Measurements from ENCODE around the gene AOAH. TPM values are rescaled to one million over a fixed set of nuclear protein-coding genes. Genes with fewer than 3 reads are reported as not detected.

Gene AOAH
- total RNA-seq, 1 donor from 2014 or later, result not detected

DNA sequence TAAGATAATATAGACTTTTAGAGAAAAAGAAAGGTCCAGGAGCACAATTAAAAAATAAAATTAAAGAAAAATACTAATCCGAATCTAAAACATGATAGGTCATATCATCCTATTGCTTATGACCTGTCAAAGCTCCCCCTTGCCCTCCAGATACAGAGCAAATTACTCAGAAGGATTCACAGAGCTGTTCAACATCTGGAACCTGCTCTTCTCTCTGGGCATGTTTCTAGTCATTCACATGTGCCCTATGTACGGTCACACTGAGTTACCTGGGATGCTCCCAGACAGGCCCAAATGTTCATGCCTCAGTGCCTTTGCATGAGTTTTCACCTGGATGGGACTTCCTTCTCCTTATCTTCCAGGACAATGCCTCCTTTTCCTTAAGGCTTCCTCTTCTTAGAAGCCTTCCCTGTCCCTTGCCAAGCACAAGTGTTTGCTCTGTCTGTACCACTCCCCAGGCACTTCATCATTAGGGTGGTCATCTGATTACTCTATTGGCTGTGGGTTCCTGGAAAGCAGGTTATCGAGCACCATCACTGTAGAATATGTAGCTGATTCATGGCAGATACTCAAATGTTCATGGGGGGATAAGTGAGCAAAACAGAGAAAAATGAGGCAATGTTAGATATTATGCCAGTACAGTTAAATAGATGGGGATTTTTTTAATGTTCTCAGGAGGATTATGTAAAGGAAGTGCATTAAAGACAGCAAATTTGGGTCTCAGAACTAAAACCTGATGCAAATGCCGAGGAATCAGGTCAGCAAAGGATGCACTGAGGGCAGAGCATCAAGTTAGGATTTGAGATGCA, 12.0 kb upstream of the AOAH start:
- H3K4me3 Mint-ChIP-seq, result no peak overlapping the region
- H3K27ac Mint-ChIP-seq (ENCODE audit: unreplicated experiment), result no peak overlapping the region
- no peak for DNase-seq (ENCODE audit: low read depth, low spot score)
- H3K4me1 Mint-ChIP-seq, result peaks cover 5% of the 10 kb centered on the region
- H3K36me3 Mint-ChIP-seq (ENCODE audit: low read depth), result no peaks in the 10 kb centered on the region
- H3K9me3 Mint-ChIP-seq, result peaks cover 3% of the 10 kb centered on the region
- TF ChIP-seq, protein P1, sequence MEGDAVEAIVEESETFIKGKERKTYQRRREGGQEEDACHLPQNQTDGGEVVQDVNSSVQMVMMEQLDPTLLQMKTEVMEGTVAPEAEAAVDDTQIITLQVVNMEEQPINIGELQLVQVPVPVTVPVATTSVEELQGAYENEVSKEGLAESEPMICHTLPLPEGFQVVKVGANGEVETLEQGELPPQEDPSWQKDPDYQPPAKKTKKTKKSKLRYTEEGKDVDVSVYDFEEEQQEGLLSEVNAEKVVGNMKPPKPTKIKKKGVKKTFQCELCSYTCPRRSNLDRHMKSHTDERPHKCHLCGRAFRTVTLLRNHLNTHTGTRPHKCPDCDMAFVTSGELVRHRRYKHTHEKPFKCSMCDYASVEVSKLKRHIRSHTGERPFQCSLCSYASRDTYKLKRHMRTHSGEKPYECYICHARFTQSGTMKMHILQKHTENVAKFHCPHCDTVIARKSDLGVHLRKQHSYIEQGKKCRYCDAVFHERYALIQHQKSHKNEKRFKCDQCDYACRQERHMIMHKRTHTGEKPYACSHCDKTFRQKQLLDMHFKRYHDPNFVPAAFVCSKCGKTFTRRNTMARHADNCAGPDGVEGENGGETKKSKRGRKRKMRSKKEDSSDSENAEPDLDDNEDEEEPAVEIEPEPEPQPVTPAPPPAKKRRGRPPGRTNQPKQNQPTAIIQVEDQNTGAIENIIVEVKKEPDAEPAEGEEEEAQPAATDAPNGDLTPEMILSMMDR (conservative IDR thresholded peaks at IDR 0.05), result no peak
- no peaks in the 10 kb centered on the region for H3K27me3 Mint-ChIP-seq (ENCODE audit: low read depth)

DNA sequence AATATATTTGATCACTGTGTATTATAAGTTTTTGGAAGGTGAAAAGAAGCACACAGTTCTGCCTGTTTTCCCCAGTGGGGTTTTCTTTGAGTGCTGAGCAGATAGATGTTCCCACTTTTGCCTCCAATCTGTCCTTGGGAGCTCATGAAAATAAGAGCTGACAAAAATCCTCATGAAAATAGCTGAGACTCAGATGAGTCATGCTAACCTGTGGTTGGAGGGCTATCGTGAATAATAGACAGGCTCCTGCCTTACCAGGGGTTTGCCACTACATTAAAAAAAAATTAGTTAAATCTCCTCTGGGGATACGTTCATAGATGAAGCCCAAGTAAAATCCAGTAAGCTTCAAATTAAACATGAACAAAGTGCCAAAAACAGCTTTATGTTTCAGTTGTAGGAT, 10.9 kb upstream of the AOAH start:
- TF ChIP-seq, protein P1 (conservative IDR thresholded peaks at IDR 0.05), result no peak
- DNase-seq (ENCODE audit: low read depth, low spot score), result no peak
- no peaks in the 10 kb centered on the region for H3K27me3 Mint-ChIP-seq (ENCODE audit: low read depth)
- no peak overlapping the region for H3K27ac Mint-ChIP-seq (ENCODE audit: unreplicated experiment)
- peaks cover 5% of the 10 kb centered on the region for H3K4me1 Mint-ChIP-seq
- H3K4me3 Mint-ChIP-seq, result no peak overlapping the region
- peaks cover 3% of the 10 kb centered on the region for H3K9me3 Mint-ChIP-seq
- no peaks in the 10 kb centered on the region for H3K36me3 Mint-ChIP-seq (ENCODE audit: low read depth)

DNA sequence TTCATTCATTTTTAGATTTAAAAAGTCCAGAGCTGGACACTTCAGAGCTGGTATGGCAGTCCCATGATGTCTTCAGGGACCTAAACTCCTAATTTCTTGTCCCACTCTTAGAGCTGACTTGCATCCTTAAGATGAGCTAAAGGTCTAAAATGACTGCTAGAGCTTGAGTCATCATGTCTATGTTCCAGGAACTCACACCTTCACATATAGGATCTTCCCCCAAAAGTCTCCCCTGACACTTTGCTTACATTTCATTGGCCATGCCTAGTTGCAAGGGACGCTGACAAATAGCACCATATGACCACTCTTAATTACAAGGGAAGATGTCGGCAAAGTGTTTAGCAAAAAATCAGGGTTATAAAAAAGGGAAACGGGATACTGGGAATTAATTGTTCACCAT, 10.4 kb upstream of the AOAH start:
- DNase-seq (ENCODE audit: low read depth, low spot score), result no peak
- Mint-ChIP-seq H3K9me3 (peaks cover 4% of the 10 kb centered on the region), H3K4me3 (no peak overlapping the region), H3K27ac (ENCODE audit: unreplicated experiment) (no peak overlapping the region), H3K27me3 (ENCODE audit: low read depth) (no peaks in the 10 kb centered on the region), H3K36me3 (ENCODE audit: low read depth) (no peaks in the 10 kb centered on the region), H3K4me1 (peaks cover 5% of the 10 kb centered on the region)
- TF ChIP-seq, protein P1 (conservative IDR thresholded peaks at IDR 0.05), result no peak

DNA sequence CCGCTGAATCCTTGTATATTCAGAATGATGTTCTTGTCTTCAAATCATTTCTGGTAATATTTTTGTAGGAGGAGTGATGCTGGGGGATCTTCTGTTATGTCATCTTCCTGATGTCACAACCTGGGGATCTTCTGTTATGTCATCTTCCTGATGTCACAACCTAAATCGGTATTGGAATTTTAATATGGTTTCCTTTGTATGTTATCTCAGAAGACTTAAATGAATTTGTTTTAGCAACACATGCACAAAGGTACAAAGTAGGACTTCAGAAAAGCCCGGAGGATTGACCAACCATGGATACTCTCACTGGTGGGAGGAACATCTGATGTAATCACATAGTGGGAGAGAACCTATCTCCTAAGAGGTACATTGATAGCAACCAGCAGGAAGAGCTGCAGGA, 9.1 kb upstream of the AOAH start:
- H3K9me3 Mint-ChIP-seq, result peaks cover 10% of the 10 kb centered on the region
- no peak for DNase-seq (ENCODE audit: low read depth, low spot score)
- H3K27ac Mint-ChIP-seq (ENCODE audit: unreplicated experiment), result no peak overlapping the region
- TF ChIP-seq, protein P1 (conservative IDR thresholded peaks at IDR 0.05), result no peak
- H3K4me1 Mint-ChIP-seq, result peaks cover 5% of the 10 kb centered on the region
- no peak overlapping the region for H3K4me3 Mint-ChIP-seq
- no peaks in the 10 kb centered on the region for H3K36me3 Mint-ChIP-seq (ENCODE audit: low read depth)
- no peaks in the 10 kb centered on the region for H3K27me3 Mint-ChIP-seq (ENCODE audit: low read depth)

DNA sequence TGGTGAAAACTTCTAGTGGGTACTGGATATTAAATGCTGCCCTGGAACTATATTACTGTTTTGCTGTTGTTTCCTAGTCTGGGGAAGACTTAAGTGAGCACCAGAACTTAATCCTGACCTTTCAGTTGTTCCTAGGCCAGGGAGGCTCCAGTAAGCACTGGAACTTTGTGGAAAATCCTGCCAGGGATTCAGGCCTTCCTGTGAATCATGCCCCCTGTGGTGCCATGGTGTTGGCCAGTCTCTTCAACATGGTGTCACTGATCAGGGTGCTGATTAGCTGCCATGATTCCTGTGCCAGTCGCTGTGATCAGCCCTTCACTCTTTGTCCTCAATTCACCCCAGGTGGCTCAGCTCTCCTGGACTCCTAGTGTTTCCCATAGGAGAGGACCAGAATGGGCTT, 8.5 kb upstream of the AOAH start:
- H3K4me1 Mint-ChIP-seq, result peaks cover 5% of the 10 kb centered on the region
- no peak overlapping the region for H3K27ac Mint-ChIP-seq (ENCODE audit: unreplicated experiment)
- H3K9me3 Mint-ChIP-seq, result peaks cover 10% of the 10 kb centered on the region
- no peak for DNase-seq (ENCODE audit: low read depth, low spot score)
- no peaks in the 10 kb centered on the region for H3K27me3 Mint-ChIP-seq (ENCODE audit: low read depth)
- TF ChIP-seq, protein P1 (conservative IDR thresholded peaks at IDR 0.05), result no peak
- no peaks in the 10 kb centered on the region for H3K36me3 Mint-ChIP-seq (ENCODE audit: low read depth)
- H3K4me3 Mint-ChIP-seq, result no peak overlapping the region
